Activated CD4-positive, alpha-beta T cell treated with anti-CD3 and anti-CD28 coated beads for 1 hour (primary cell): Measurements from ENCODE around the gene EIF5A.
A peak's percentile ranks its signal among the peaks of the same experiment; 100 is the strongest.

Experiments
- DNase-seq: peaks from one replicate; pipeline ENCODE4 v3.0.0-alpha.2; 2020

Gene EIF5A

DNA sequence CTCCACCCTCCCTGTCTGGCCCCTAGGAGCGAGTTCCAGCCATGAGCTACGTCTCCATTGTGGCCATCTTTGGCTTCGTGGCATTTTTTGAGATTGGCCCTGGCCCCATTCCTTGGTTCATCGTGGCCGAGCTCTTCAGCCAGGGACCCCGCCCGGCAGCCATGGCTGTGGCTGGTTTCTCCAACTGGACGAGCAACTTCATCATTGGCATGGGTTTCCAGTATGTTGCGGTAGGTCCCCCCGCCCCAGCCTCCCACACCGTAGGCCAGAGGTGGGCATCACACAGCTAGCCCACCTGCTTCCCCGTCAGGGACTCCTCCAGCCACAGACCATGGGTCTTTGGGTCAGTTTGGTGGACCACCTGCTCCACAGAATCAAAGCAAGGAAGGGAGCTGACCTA is 21.7 kb upstream of the EIF5A start:
- no peak for DNase-seq

- no peak for DNase-seq
These were observed 18.0 kb upstream of the EIF5A start for GRCh38 chr17:7289256-7290032.

DNA sequence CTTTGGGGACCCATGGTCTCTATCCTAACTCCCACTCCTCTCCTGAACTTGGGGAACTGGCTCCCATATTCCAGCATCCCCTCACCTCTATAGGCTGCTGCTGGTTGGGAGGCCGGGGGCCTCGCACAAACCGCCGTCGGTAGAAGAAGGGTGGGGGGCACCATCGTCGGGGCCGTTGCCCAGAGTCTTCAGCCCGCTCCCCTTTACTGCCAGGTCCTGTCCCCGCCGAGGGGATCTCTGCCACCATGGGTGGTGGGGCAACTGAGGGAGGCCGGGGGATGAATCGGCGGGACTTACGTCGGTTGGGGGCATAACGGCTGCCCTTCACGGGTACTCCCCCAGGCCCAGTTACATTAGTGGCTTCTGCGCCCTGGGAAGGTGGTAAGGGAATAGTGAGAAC is 17.3 kb upstream of the EIF5A start:
- DNase-seq, result no peak

DNA sequence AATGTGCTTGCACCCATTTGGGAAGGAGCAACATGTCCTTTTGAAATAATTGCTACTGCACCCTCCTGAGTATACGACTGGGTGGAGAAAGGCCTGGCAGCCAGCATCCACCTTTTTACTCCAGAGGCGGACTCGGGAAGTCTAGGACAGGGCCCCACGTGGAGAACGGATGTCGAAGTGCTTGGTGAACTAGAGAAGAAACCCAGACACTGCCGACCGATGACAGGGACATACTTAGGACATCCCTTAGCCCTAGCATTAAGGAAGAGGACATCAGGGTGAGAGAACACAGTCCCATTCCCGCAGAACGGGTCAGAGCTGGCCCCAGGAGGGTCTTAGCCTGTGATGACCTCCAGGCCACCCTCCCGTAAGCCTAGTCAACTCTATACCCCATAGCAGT is 16.7 kb upstream of the EIF5A start:
- DNase-seq, result no peak

GRCh38 chr17:7292194-7292593 is 15.2 kb upstream of the EIF5A start:
- no peak for DNase-seq

GRCh38 chr17:7292729-7293128 is 14.7 kb upstream of the EIF5A start:
- no peak for DNase-seq

DNA sequence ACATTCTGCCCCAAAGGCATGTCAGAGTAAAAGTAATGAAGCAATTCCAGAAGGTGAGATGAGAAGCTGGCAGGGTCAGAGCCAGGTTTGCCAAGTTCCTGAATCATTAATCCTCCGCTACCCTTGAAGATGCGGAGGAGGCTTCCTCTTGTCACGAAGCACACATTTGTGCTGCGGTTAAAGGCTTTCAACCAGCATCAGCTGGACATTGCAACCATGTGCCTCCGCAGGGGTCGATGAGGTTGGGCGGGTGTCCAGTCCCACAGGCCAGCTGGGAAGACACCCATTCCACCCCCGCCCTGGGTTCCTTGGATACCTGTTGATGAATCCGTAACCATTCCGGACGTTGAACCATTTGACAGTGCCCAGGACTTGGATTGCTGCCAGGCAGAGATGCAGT is 14.3 kb upstream of the EIF5A start:
- DNase-seq, result no peak

- DNase-seq, result no peak
These were observed 13.4 kb upstream of the EIF5A start for GRCh38 chr17:7293816-7294613.

- DNase-seq, result peak; percentile 55
These were observed 12.7 kb upstream of the EIF5A start, which contains the start of gene YBX2 for GRCh38 chr17:7294614-7295153. Gene YBX2, minus strand, starts transcription at chr17:7294639. Its CDS starts 139 bp downstream, at chr17:7294500.

DNA sequence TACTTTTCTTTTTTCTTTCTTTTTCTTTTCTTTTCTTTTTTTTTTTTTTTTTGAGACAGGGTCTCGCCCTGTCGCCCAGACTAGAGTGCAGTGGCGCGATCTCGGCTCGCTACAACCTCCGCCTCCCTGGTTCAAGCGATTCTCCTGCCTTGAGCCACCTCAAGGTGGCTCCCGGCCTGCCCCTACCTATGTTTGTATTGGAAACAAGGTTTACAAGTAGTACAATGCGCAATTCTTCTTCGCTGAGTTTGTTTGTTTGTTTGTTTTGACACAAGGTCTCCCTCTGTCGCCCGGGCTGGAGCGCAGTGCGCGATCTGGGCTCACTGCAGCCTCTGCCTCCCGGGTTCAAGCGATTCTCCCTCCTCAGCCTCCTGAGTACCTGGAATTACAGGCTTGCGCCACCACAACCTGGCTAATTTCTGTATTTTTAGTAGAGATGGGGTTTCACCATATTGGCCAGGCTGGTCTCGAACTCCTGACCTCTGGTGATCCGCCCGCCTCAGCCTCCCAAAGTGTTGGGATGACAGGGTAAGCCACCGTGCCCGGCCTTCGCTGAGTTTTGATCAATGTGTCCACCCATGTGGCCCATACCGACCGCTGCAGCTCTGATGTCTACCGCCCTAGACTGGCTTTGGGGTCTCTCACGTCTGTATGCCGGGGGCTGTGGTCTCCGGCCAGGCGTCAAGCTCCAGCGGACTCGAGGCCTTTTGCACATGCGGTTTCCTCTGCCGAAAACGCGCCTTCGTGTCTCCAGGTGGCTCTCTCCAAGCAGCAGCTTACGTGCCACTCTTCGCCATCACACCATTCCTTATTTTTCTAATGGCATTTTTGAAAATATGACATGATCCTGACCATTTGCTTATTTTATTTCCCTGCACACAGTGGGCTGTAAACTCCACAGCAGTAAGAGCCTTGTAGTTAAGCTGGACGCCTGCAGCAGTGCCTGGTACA is 11.9 kb upstream of the EIF5A start:
- DNase-seq, result no peak

DNA sequence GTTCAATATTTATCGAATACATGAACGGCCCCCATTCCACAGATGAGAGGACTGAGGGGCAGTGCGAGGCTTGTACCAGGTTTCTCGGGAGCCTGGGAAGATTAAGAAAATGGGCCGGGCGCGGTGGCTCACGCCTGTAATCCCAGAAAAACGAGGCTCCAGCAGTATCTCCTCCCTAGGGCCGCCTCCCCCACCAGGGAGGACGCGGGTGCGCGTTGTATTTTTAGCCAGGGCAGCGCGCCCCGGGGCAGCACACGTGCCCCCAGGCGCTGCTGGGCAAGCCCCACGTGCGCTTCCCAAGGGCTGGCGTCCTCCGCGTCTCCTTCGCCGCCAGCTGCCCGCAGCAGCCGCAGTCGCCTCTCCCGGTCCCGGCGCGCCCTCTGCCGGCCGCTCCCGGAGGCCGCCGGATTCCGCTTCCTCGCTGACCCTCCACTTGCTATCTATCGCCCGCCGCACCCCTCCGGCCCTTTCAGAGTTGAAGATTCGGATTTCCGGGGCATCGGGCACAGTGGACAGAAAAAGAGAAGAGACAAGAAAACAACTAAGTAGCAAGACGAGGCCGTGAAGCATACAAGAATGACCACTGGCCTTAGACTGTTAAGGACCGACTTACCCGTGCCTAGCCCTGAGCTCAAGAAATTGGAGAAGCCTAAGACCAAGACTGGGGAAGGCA is 11.1 kb upstream of the EIF5A start:
- DNase-seq, result peak; percentile 42

DNA sequence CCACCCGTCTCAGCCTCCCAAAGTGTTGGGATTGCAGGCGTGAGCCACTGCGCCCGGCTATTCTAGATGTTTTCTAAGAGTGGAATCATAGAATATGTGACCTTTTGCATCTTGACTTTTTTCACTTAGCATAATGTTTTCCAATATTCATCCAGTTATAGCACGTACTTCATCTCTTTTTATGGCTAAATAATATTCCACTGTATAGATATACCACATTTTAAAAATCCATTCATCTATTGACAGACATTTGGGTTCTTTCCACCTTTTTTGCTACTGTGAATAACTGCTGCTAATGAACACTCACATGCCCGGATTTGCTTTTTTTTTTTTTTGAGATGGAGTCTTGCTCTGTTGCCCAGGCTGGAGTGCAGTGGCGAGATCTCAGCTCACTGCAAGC is 3.2 kb upstream of the EIF5A start:
- no peak for DNase-seq

DNA sequence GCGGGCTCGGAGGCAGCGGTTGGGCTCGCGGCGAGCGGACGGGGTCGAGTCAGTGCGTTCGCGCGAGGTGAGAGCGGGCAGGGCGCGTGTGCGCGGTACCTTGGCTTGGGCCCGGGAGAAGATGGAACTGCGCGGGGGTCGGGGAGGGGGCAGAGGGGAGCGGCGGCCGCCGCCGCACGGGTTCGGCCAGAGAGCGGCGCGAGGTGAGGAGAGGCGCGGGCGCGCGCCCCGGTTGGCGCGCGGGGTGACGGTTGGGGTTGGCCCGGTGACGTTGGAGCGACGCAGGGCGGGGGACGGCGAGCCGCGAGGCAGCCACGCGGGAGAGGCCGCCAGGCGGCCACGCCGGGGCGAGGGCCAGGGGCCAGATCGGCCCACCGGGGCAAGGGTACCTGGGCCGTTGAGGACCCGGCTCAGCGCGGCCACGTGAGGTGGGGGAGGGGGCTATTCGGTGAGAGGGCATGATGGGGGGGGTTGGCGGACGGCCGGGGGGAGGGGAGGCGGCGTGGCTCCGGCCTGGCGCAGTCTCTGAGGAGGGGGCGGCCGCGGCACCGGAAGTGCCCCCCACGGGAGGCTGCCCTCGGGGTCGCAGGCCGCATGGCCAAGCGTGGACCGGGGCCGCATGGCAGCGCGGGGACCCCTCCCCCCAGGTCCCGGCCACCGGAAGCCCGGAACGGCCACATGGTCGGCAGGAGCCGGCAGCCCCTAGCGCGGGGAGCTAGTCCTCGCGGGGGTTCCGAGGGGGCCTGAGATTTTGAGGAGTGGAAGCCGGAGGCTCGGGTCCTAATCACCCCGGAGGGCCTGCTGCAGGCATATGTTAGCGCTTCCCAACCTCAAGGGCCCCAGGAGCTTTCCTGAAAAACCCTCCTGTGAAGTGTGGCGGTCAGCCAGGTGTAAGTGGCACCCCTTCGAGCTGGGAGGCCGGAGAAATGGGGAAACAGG is 527 bp downstream of the EIF5A start:
- DNase-seq, result peak; percentile 43

GRCh38 chr17:7308625-7309433 is 1.4 kb downstream of the EIF5A start:
- peak; percentile 77 for DNase-seq

GRCh38 chr17:7309628-7310027 is 2.2 kb downstream of the EIF5A start:
- DNase-seq, result no peak

DNA sequence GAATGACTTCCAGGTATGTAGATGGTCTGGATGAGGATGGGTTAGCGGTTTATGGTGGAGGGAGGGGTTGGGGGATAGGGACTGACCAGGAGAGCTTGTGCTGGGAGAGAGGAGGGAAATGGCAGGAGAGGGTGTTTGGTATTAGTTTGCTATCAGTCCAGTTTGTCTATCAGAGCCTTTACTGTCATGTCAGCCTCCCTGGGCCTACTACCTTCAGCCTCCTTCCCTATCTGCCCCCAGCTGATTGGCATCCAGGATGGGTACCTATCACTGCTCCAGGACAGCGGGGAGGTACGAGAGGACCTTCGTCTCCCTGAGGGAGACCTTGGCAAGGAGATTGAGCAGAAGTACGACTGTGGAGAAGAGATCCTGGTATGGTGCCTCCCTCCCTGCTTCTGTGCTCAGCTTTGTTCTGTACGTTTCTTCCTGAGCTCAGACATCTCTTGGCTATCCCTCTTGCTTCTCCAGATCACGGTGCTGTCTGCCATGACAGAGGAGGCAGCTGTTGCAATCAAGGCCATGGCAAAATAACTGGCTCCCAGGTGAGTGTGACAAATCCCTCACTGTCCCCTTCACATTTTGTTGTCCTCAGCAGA is 3.8 kb downstream of the EIF5A start:
- DNase-seq, result no peak

- DNase-seq, result no peak
These were observed 5.1 kb downstream of the EIF5A start for GRCh38 chr17:7312432-7313087.

DNA sequence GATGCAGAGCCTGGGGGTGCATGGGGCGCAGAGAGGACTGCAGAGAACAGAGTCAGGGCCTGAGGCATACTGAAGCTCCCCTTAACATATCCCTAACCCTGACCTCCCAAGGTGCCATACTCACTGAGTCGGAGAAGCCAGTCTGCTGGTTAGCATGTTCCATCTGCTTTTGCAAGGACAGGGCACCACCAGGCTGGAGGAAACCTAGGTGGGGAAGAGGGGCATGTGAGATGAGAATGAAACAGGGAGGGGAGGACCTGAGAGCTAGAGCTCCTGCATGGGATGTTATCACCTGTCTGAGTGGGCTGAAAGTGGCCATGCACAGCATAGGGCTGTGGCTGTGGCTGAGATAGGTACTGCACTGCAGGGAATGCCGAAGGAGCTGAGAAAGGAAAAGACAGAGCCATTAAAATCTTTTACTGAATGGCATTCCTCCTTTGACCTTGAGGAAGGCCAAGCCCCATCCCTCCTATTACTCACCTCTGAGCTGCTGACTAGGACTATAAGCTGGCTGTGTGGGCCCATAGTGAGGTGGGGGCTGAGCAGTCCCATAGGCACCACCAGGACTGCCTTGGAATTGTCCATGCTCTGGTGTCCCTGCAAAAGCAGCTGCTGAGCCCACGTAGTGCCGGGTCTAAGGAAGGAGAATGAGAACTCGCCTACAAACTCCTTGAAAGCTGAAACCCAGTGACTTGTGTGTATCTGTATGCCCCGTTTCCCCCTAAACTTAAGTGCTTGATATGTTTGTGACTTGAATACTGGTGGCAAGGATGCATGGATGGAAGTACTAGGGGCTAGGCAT is 5.9 kb downstream of the EIF5A start:
- no peak for DNase-seq
